Coronary artery (tissue), 2 donors: ENCODE results near the gene CRYL1.

Source experiments
- DNase-seq: peaks from one replicate; pipeline ENCODE4 v3.0.0-alpha.2; 2017; ENCODE audit warnings: low spot score
- H3K27ac ChIP-seq, 2 donors: fragments of 200-600 bp; sonication (generic); one replicate each; pipeline ENCODE4 v1.5.1; 2016 to 2019
- H3K4me3 ChIP-seq: fragments of 200-600 bp; sonication (generic); 2 replicates; pipeline ENCODE4 v1.5.1; 2016; ENCODE audit warnings: mild to moderate bottlenecking, moderate library complexity
- TF ChIP-seq, protein P1 (sequence below): fragments of 200-600 bp; sonication (generic); IDR thresholded peaks from one replicate; pipeline ENCODE4 v1.5.1; 2019; ENCODE audit warnings: antibody characterized with exemption

CRYL1 gene, protein sequence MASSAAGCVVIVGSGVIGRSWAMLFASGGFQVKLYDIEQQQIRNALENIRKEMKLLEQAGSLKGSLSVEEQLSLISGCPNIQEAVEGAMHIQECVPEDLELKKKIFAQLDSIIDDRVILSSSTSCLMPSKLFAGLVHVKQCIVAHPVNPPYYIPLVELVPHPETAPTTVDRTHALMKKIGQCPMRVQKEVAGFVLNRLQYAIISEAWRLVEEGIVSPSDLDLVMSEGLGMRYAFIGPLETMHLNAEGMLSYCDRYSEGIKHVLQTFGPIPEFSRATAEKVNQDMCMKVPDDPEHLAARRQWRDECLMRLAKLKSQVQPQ

DNA sequence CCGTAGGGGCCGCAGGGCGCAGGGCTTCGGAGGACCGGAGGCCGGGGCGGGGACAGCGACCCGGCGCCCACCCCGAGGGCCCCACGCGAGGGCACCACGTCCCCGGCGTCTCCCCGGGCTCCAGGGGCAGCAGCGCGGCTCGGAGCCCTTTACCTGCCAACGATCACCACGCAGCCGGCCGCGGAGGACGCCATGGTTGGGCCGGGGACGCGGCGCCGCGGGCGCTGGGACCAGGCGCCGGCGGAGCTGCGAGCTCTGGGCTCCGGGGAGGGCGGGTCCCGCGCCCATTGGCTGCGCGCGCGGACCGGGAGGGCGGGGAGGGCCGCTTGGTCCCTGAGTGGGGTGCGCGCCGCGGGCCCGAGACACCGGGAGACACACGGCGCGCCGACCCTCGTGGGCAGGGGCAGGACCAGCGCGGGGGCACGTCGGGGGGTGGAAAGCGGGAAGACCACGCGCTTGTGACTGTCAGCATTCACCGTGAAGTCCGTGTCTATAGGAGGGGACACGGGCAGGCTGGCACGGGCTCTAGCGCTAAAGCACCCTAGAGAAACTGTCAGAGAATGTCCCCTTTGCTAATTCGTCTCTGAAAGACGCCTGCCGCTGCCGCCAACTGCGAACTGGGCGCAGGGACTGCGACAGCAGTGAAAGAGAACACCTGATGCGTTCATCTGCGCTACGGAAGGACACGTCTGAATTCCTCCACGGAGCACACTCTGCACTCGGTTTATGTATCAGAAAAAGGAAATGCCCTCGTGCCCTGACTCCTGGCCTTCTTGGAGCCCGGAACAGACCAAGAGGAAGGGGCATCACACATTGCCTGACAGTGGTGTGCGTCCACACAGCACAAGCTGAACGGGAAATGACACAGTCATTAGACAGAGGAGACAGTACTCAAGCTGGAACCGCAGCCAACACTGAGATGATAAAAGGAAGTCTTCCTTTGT is at the start of gene CRYL1:
TSS of gene CRYL1 (minus strand) at position 257 of the 944 bp plus-strand sequence. CDS start at position 194, 63 bp downstream.
- peak within 1 kb of the TSS; percentile 97 for H3K4me3 ChIP-seq

DNA sequence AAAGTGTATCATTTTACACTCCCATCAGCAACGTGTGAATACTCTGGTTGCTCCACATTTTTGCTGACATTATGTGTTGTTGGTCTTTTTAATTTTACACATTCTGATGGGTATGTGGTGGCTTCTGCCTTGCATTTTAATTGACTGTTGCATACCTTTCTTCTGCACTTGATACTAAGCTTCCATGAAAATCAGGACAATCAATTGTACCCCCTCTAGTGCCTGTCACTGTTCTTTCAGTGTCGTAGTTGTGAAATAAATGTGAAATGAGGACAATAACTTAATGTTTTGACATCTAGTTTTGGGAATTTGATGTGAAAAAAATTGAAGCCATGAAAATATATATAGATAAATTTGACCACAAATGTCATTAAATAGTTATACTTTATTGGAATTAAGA is 48.0 kb upstream of the CRYL1 start:
- TF ChIP-seq, protein P1, sequence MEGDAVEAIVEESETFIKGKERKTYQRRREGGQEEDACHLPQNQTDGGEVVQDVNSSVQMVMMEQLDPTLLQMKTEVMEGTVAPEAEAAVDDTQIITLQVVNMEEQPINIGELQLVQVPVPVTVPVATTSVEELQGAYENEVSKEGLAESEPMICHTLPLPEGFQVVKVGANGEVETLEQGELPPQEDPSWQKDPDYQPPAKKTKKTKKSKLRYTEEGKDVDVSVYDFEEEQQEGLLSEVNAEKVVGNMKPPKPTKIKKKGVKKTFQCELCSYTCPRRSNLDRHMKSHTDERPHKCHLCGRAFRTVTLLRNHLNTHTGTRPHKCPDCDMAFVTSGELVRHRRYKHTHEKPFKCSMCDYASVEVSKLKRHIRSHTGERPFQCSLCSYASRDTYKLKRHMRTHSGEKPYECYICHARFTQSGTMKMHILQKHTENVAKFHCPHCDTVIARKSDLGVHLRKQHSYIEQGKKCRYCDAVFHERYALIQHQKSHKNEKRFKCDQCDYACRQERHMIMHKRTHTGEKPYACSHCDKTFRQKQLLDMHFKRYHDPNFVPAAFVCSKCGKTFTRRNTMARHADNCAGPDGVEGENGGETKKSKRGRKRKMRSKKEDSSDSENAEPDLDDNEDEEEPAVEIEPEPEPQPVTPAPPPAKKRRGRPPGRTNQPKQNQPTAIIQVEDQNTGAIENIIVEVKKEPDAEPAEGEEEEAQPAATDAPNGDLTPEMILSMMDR: no peak
- H3K27ac ChIP-seq: no peak overlapping the region
- DNase-seq: no peak
- no peak overlapping the region for H3K4me3 ChIP-seq

More for the DNA sequence above, at the start of gene CRYL1:
- DNase-seq: peak; percentile 85
- TF ChIP-seq, protein P1: no peak
- peak within 1 kb of the TSS; percentile 68 to 93 for H3K27ac ChIP-seq

DNA sequence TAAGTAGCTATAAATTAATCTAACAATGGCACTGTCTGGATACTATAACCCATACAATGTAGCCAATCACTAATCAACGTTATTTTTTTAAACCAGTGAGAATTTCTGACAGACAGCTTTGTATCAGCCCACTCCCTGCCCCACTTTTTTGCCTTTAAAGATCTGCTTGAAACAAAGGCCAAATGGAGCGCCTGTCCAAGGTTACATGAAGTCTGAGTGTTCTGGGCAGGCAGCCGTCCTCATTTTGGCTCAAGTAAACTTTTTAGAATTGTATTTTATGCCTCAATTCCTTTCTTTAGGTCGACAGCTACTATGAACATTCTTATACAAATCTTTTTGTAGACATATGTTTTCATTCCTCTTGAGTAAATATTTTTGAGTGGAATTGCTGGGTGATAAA is 47.5 kb upstream of the CRYL1 start:
- TF ChIP-seq, protein P1: no peak
- no peak overlapping the region for H3K27ac ChIP-seq
- DNase-seq: no peak
- H3K4me3 ChIP-seq: no peak overlapping the region

DNA sequence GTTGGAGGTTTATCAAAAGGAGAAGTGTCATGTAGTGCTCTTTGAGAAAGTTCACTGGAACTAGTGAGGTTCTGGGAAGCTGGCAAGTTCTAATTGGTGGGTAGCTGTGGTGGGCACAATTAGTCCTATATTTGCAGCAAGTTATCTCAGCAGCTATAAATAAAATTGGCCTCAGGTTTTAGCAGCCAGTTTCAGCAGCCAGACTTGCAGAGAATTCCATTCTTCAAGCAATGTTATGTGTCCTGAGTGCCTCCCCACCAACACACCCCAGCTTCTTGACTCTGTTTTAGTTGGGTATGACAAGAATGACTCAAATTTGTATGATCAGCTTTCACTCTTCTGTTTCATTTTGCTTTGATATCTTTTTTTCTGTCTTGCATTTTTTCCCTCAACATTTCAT is 46.0 kb upstream of the CRYL1 start:
- H3K27ac ChIP-seq: no peak overlapping the region
- H3K4me3 ChIP-seq: no peak overlapping the region
- DNase-seq: no peak
- TF ChIP-seq, protein P1: no peak

DNA sequence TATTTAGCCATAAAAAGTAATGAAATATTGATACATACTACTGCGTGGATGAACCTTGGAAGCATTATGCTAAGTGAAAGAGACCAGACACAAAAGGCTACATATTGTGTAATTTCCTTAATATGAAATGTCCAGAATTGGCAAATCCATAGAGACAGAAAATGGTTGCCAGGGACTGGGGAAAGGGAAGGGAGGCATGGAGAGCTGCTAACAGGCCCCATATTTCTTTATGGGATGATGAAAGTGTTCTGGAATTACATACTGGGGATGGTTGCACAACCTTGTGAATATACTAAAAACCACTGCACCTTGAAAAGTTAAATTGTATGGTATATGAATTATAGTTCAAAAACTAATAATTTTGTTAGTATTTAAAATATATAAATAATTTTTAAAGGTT is 44.9 kb upstream of the CRYL1 start:
- no peak overlapping the region for H3K27ac ChIP-seq
- TF ChIP-seq, protein P1: no peak
- DNase-seq: no peak

DNA sequence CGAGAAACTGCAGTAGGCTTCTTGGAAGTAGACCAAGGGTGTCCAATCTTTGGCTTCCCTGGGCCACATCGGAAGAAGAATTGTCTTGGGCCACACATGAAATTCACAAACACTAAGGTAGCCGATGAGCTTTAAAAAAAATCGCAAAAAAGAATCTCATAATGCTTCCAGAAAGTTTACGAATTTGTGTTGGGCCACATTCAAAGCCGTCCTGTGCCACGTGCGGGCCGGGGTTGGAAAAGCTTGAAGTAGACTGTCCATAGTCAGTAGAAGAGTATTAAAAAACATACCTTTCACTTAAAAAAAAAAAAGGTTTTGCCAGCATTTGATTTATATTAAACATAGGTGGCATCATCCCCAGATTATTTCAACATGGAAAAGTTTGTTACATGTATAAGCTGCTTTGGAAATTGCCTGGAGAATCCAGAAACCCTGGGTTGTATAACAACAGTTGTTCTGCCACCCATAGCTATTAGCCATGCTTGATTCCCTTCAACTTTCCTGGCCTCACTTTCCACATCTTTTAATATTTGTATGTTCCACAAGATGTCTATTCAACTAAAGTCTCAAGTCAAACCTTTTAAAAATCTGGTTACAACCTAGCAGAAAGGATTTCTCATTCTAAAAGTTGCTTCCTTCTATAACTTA is 42.3 kb upstream of the CRYL1 start:
- no peak for DNase-seq
- Histone ChIP-seq H3K4me3 (peak overlapping the region; percentile 91), H3K27ac (peak overlapping the region; percentile 92 to 97)
- TF ChIP-seq, protein P1: no peak

More for the DNA sequence above, 44.9 kb upstream of the CRYL1 start:
- H3K4me3 ChIP-seq: no peak overlapping the region
